ENCODE data around the gene F7. TPM values are rescaled to one million over a fixed set of nuclear protein-coding genes. Genes with fewer than 3 reads are reported as not detected.

Gene F7
- total and polyA plus RNA-seq, 2 of the 4 experiments (the other 2 are of a cell fraction), result under 0.01 to 0.07 TPM

DNA sequence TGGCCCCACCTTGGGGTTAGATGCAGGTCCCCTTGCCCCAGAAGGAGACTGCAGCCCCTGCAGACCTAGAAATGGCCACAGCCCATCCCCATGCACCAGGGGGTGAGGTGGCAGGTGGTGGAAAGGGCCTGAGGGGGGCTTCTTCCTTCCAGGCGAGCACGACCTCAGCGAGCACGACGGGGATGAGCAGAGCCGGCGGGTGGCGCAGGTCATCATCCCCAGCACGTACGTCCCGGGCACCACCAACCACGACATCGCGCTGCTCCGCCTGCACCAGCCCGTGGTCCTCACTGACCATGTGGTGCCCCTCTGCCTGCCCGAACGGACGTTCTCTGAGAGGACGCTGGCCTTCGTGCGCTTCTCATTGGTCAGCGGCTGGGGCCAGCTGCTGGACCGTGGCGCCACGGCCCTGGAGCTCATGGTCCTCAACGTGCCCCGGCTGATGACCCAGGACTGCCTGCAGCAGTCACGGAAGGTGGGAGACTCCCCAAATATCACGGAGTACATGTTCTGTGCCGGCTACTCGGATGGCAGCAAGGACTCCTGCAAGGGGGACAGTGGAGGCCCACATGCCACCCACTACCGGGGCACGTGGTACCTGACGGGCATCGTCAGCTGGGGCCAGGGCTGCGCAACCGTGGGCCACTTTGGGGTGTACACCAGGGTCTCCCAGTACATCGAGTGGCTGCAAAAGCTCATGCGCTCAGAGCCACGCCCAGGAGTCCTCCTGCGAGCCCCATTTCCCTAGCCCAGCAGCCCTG, 12.8 kb downstream of the F7 start:
- dilution Hi-C loops (cut with HindIII; ENCODE audit: low sequenced_read_pairs, unreplicated experiment), result no loop called here
- H3K4me1 ChIP-seq (ENCODE audit: control insufficient read depth, insufficient read depth, low read length), result peaks cover 6% of the 10 kb centered on the region; the same call in 1 of the 2 replicates
- WGBS, 2 experiments (ENCODE audit: extremely low coverage in 2 of 2, insufficient read length in 1 of 2), result 89% methylated on average over 39 of the region's 42 CpGs; no CpG with 5 or more reads in 1 of the 2 experiments
- peaks cover 11% of the 10 kb centered on the region; the same call in 1 of the 2 replicates for H3K9me1 ChIP-seq (ENCODE audit: insufficient read depth, low read length)
- no peak overlapping the region for H3K14ac ChIP-seq (replicated peaks; ENCODE audit: low read depth, low read length)
- no peak for DNase-seq
- no peaks in the 10 kb centered on the region for H3K36me3 ChIP-seq (ENCODE audit: control insufficient read depth, insufficient read depth, low read length)
- POLR2A ChIA-PET (ENCODE audit: unreplicated experiment), result no interaction called here
- CTCF ChIA-PET, result no interaction called here
- no TSS peak for BruUV-seq (replicated peaks)
- no peak overlapping the region for H3K23ac ChIP-seq (ENCODE audit: low read depth, low read length)
- H2BK5ac ChIP-seq (ENCODE audit: low read depth, low read length, poor library complexity, severe bottlenecking), result no peak overlapping the region
- H3K9ac ChIP-seq (ENCODE audit: low read depth, low read length), result no peak overlapping the region
- H2AK5ac ChIP-seq (ENCODE audit: low read depth, low read length), result no peak overlapping the region
- no peak overlapping the region for H3K56ac ChIP-seq (ENCODE audit: extremely low read depth, insufficient read depth, low read length)
- no peaks in the 10 kb centered on the region for H3K79me1 ChIP-seq (ENCODE audit: low read depth in 1 of 2, low read length in 2 of 2)
- no peak for ATAC-seq (ENCODE audit: low read depth)
- H2BK120ac ChIP-seq (ENCODE audit: low read depth, low read length), result no peak overlapping the region
- no peak overlapping the region for H3K18ac ChIP-seq (ENCODE audit: low read depth, low read length)
- no peaks in the 10 kb centered on the region for H4K20me1 ChIP-seq (ENCODE audit: insufficient read depth, low read length)
- no peak overlapping the region for H3K4me2 ChIP-seq (ENCODE audit: low read depth, low read length)
- no peak overlapping the region for H4K91ac ChIP-seq (ENCODE audit: insufficient read depth, low read depth, low read length)
- TF ChIP-seq, protein P1, sequence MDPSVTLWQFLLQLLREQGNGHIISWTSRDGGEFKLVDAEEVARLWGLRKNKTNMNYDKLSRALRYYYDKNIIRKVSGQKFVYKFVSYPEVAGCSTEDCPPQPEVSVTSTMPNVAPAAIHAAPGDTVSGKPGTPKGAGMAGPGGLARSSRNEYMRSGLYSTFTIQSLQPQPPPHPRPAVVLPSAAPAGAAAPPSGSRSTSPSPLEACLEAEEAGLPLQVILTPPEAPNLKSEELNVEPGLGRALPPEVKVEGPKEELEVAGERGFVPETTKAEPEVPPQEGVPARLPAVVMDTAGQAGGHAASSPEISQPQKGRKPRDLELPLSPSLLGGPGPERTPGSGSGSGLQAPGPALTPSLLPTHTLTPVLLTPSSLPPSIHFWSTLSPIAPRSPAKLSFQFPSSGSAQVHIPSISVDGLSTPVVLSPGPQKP (IDR thresholded peaks at IDR 0.05; ENCODE audit: borderline replicate concordance, low read depth, low read length), result no peak
- TF ChIP-seq CEBPB (IDR thresholded peaks at IDR 0.05; ENCODE audit: low read depth, low read length), result no peak
- no peak for TF ChIP-seq FOS (IDR thresholded peaks at IDR 0.05; ENCODE audit: low read depth, low read length)
- no peak for TF ChIP-seq RAD21 (IDR thresholded peaks at IDR 0.05; ENCODE audit: low read length)
- TF ChIP-seq RCOR1 (IDR thresholded peaks at IDR 0.05; ENCODE audit: insufficient replicate concordance, low read length), result no peak
- TF ChIP-seq MAZ (IDR thresholded peaks at IDR 0.05; ENCODE audit: borderline replicate concordance, low read depth, low read length), result no peak
- no peak for TF ChIP-seq SMC3 (IDR thresholded peaks at IDR 0.05; ENCODE audit: low read depth, low read length)
- TF ChIP-seq MAFK (IDR thresholded peaks at IDR 0.05; ENCODE audit: low read depth, low read length), result no peak
- no peak for TF ChIP-seq POLR2A (IDR thresholded peaks at IDR 0.05; ENCODE audit: low read depth, low read length)
- TF ChIP-seq, protein P2, sequence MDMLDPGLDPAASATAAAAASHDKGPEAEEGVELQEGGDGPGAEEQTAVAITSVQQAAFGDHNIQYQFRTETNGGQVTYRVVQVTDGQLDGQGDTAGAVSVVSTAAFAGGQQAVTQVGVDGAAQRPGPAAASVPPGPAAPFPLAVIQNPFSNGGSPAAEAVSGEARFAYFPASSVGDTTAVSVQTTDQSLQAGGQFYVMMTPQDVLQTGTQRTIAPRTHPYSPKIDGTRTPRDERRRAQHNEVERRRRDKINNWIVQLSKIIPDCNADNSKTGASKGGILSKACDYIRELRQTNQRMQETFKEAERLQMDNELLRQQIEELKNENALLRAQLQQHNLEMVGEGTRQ (IDR thresholded peaks at IDR 0.05; ENCODE audit: low read depth, low read length), result no peak
- no peak for TF ChIP-seq NFE2L2 (IDR thresholded peaks at IDR 0.05; ENCODE audit: low read depth, low read length)
- TF ChIP-seq, protein P3, sequence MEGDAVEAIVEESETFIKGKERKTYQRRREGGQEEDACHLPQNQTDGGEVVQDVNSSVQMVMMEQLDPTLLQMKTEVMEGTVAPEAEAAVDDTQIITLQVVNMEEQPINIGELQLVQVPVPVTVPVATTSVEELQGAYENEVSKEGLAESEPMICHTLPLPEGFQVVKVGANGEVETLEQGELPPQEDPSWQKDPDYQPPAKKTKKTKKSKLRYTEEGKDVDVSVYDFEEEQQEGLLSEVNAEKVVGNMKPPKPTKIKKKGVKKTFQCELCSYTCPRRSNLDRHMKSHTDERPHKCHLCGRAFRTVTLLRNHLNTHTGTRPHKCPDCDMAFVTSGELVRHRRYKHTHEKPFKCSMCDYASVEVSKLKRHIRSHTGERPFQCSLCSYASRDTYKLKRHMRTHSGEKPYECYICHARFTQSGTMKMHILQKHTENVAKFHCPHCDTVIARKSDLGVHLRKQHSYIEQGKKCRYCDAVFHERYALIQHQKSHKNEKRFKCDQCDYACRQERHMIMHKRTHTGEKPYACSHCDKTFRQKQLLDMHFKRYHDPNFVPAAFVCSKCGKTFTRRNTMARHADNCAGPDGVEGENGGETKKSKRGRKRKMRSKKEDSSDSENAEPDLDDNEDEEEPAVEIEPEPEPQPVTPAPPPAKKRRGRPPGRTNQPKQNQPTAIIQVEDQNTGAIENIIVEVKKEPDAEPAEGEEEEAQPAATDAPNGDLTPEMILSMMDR (conservative IDR thresholded peaks at IDR 0.05; ENCODE audit: low read depth, low read length), result no peak
- no peak for TF ChIP-seq BHLHE40 (IDR thresholded peaks at IDR 0.05; ENCODE audit: low read depth, low read length)
- H3K27ac ChIP-seq (ENCODE audit: insufficient read depth, low read length), result no peak overlapping the region
- H2AFZ ChIP-seq (replicated peaks; ENCODE audit: low read length, poor library complexity), result no peak overlapping the region
- no peak overlapping the region for H3K4ac ChIP-seq (ENCODE audit: low read depth, low read length)
- H3K27me3 ChIP-seq (ENCODE audit: control insufficient read depth, insufficient read depth, low read length), result peaks cover 3% of the 10 kb centered on the region
- no peak overlapping the region for H2AK9ac ChIP-seq (replicated peaks; ENCODE audit: low read depth, low read length, poor library complexity)
- no peak overlapping the region for H2BK15ac ChIP-seq (ENCODE audit: low read depth, low read length)
- H2BK20ac ChIP-seq (ENCODE audit: low read depth, low read length), result no peak overlapping the region
- H4K5ac ChIP-seq (ENCODE audit: low read depth, low read length), result no peak overlapping the region
- in situ Hi-C loops (cut with MboI; ENCODE audit: low sequenced_read_pairs), result no loop called here
- no peaks in the 10 kb centered on the region; the same call in 1 of the 2 replicates for H3K9me3 ChIP-seq (ENCODE audit: control insufficient read depth, insufficient read depth, low read length)
- no peak overlapping the region for H4K8ac ChIP-seq (ENCODE audit: low read depth in 2 of 2, low read length in 2 of 2)
- H3K4me3 ChIP-seq (ENCODE audit: insufficient read depth, low read depth, low read length), result no peak overlapping the region
- intact Hi-C loops (cut with micrococcal nuclease), result no loop called here
